Measurements from ENCODE around the gene CSMD2. TPM values are rescaled to one million over a fixed set of nuclear protein-coding genes. Genes with fewer than 3 reads are reported as not detected.

CSMD2 gene
- total RNA-seq, 1 donor from 2014 or later, result 2.1 TPM

- Mint-ChIP-seq H3K36me3 (ENCODE audit: low read depth, unreplicated experiment) (peaks cover 5% of the 10 kb centered on the region), H3K27me3 (ENCODE audit: unreplicated experiment) (peaks cover 5% of the 10 kb centered on the region), H3K27ac (ENCODE audit: unreplicated experiment) (no peak overlapping the region), H3K4me3 (ENCODE audit: unreplicated experiment) (no peak overlapping the region), H3K9me3 (ENCODE audit: unreplicated experiment) (no peaks in the 10 kb centered on the region), H3K4me1 (ENCODE audit: unreplicated experiment) (peaks cover 15% of the 10 kb centered on the region)
- no peak for TF ChIP-seq CTCF (IDR thresholded peaks at IDR 0.05; ENCODE audit: unreplicated experiment)
- DNase-seq (ENCODE audit: low spot score), result no peak
Measured at GRCh38 chr1:33818071-33818470, 347.0 kb downstream of the CSMD2 start.

- no peaks in the 10 kb centered on the region for H3K4me1 Mint-ChIP-seq (ENCODE audit: unreplicated experiment)
- H3K4me3 Mint-ChIP-seq (ENCODE audit: unreplicated experiment), result no peak overlapping the region
- no peak overlapping the region for H3K27ac Mint-ChIP-seq (ENCODE audit: unreplicated experiment)
- H3K27me3 Mint-ChIP-seq (ENCODE audit: unreplicated experiment), result no peaks in the 10 kb centered on the region
- H3K9me3 Mint-ChIP-seq (ENCODE audit: unreplicated experiment), result no peaks in the 10 kb centered on the region
- H3K36me3 Mint-ChIP-seq (ENCODE audit: low read depth, unreplicated experiment), result no peaks in the 10 kb centered on the region
- no peak for TF ChIP-seq CTCF (IDR thresholded peaks at IDR 0.05; ENCODE audit: unreplicated experiment)
- DNase-seq (ENCODE audit: low spot score), result no peak
Measured at GRCh38 chr1:33815061-33815460, 350.0 kb downstream of the CSMD2 start.

GRCh38 chr1:33814166-33814565, 350.9 kb downstream of the CSMD2 start:
- Mint-ChIP-seq H3K4me1 (ENCODE audit: unreplicated experiment) (no peaks in the 10 kb centered on the region), H3K27ac (ENCODE audit: unreplicated experiment) (no peak overlapping the region), H3K36me3 (ENCODE audit: low read depth, unreplicated experiment) (no peaks in the 10 kb centered on the region), H3K9me3 (ENCODE audit: unreplicated experiment) (no peaks in the 10 kb centered on the region), H3K4me3 (ENCODE audit: unreplicated experiment) (no peak overlapping the region), H3K27me3 (ENCODE audit: unreplicated experiment) (no peaks in the 10 kb centered on the region)
- TF ChIP-seq CTCF (IDR thresholded peaks at IDR 0.05; ENCODE audit: unreplicated experiment), result no peak
- no peak for DNase-seq (ENCODE audit: low spot score)

GRCh38 chr1:33810571-33810970, 354.5 kb downstream of the CSMD2 start:
- H3K4me3 Mint-ChIP-seq (ENCODE audit: unreplicated experiment), result no peak overlapping the region
- no peaks in the 10 kb centered on the region for H3K4me1 Mint-ChIP-seq (ENCODE audit: unreplicated experiment)
- H3K27me3 Mint-ChIP-seq (ENCODE audit: unreplicated experiment), result no peaks in the 10 kb centered on the region
- no peak for DNase-seq (ENCODE audit: low spot score)
- no peak for TF ChIP-seq CTCF (IDR thresholded peaks at IDR 0.05; ENCODE audit: unreplicated experiment)
- H3K36me3 Mint-ChIP-seq (ENCODE audit: low read depth, unreplicated experiment), result no peaks in the 10 kb centered on the region
- no peak overlapping the region for H3K27ac Mint-ChIP-seq (ENCODE audit: unreplicated experiment)
- H3K9me3 Mint-ChIP-seq (ENCODE audit: unreplicated experiment), result peaks cover 4% of the 10 kb centered on the region

- DNase-seq (ENCODE audit: low spot score), result no peak
- H3K27ac Mint-ChIP-seq (ENCODE audit: unreplicated experiment), result no peak overlapping the region
- no peak for TF ChIP-seq CTCF (IDR thresholded peaks at IDR 0.05; ENCODE audit: unreplicated experiment)
- H3K27me3 Mint-ChIP-seq (ENCODE audit: unreplicated experiment), result no peaks in the 10 kb centered on the region
- no peak overlapping the region for H3K4me3 Mint-ChIP-seq (ENCODE audit: unreplicated experiment)
- H3K9me3 Mint-ChIP-seq (ENCODE audit: unreplicated experiment), result peaks cover 4% of the 10 kb centered on the region
- no peaks in the 10 kb centered on the region for H3K36me3 Mint-ChIP-seq (ENCODE audit: low read depth, unreplicated experiment)
- peaks cover 6% of the 10 kb centered on the region for H3K4me1 Mint-ChIP-seq (ENCODE audit: unreplicated experiment)
Measured at GRCh38 chr1:33805988-33806387, 359.0 kb downstream of the CSMD2 start.

All from endothelial cell (in vitro differentiated cells).